GM19452 (cell line): ENCODE data around the gene ABCF2.

Source experiments
- ATAC-seq: cut with Tn5 transposase; IDR thresholded peaks from one replicate; pipeline ENCODE4 v1.9.1; 2021; ENCODE audit not compliant: unreplicated experiment

ABCF2 gene

GRCh38 chr7:151252961-151253711 is 26.1 kb upstream of the ABCF2 start:
- no peak for ATAC-seq

DNA sequence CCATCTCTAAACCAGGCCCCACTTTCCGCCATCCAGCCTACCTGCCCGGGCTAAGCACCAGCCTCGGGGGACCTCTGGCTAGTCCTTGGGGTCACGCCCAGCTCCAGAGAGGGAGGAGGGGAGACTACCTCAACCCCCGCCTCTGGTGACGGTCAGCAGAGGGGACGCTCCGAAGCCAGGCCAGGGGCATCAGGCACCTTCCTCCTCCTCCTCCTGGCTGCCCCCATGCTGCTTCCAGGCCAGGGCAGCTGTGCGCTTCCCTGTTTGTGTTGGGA is 25.5 kb upstream of the ABCF2 start:
- no peak for ATAC-seq

DNA sequence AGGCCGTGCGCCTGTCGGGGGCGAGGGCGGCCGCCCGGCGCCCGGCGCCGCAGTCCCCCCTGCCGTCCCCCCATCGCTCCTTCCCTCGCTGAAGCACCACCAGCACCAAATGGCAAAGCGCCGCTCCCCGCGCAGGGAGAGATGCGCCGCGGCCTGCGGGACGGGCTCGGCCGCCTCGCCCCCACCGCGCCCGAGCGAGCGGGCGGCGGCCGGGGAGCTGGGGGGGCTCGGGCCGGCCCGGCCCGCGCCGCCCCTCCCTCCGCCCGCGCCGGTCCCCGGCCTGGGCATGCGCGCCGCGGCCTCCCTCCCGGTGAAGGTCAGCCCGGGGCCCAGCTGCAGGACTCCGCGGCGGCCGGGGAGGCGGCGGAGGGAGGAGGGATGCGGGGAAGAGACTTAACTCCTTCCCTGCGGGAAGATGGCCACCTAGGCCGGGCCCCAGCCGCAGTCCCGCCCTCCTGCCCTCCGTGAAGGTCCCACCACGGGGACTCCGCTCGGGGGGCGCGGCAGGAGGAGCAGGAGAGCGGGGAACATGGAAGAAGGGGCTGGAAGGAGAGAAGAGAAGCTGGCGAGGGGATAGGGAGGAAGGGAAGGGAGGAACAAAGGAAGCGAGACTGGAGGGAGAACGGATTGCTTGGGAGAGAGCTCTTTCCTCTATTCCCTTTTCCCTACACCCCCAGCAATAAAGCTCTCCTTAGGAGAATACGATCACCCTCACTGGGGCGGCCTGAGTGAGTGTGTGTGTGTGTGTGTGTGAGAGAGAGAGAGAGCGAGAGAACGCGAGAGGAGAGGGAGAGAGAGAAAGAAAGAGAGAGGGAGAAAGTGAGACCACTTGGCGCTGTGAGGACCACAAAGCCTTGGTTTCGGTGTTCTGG is 24.9 kb upstream of the ABCF2 start:
- ATAC-seq = no peak

DNA sequence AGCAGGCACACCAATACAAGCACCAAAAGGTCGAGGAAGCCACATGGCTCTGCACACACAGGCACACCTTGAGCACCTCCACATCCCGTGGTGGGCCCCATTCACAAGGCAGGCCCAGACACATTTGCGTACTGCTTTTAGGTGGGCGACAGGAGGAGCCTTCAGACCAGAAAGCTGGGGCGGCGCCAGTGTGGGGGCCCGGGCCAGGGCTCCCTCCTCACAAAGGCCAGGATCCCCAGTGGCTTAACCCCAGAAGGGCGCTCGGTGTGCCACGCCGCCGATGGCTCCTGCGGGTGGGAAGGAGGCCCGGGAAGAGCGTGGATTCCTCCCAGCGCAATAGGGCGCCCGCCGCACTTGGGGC is 24.3 kb upstream of the ABCF2 start:
- no peak for ATAC-seq

DNA sequence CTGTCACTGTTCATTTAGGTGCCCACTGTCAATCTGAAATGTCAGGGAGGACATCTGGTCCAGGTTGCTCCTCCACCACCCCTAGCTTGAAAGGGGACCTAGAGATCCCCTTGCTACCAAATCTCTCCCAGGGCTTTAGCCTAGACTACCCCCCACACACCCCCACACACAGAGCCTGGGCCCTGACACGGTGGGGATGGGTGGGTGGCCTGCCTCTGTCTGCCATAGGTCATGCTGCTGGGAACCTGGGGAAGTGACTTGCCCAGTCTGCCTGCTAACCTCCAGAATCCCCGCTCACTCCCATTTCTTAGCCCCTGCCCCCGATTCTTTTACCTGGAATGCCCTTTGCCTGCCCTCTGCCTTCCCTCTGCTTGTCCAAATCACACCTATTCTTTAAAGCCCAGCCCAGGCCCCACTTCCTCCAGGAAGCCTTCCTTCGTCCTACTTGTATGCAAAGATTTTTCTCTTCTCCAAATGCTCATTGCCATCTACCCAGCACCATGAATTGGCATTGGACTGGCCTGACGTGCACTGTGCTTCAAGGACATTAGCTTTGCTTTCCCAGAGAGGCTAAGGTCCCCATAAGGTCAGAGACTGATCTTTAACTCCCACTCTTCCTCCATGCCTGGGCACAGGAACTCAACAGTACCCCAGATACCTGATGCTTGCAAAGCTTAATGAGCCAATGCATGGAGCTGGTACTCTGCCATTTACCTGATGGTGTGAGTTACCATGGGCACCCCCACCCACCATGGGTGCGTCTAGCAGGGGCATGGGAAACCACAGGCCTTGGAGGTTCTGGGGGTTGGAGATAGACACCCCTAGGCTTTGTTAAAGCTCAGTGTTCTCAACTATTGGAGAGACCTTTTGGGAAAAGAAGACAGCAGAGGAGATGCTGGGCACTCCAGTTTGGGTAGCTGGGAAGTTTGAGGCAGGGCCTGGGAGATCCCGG is 23.5 kb upstream of the ABCF2 start:
- no peak for ATAC-seq

DNA sequence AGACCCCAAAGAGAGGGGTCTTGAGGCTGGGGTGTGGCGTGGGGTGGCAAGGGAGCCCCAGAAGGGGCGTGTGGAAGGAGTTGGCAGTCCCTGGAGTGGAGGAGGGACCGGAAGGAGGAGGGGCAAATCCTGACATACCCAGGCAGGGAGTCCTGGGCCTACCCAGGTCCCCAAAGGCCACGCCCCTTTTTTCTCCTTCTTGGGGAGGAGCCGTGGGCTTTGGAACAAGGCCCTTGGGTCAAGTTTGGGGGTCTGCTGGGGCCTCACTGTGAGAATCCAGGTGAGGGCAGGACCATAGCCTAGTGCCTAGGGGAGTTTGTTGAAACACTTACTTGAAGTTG is 22.7 kb upstream of the ABCF2 start:
- ATAC-seq = no peak

DNA sequence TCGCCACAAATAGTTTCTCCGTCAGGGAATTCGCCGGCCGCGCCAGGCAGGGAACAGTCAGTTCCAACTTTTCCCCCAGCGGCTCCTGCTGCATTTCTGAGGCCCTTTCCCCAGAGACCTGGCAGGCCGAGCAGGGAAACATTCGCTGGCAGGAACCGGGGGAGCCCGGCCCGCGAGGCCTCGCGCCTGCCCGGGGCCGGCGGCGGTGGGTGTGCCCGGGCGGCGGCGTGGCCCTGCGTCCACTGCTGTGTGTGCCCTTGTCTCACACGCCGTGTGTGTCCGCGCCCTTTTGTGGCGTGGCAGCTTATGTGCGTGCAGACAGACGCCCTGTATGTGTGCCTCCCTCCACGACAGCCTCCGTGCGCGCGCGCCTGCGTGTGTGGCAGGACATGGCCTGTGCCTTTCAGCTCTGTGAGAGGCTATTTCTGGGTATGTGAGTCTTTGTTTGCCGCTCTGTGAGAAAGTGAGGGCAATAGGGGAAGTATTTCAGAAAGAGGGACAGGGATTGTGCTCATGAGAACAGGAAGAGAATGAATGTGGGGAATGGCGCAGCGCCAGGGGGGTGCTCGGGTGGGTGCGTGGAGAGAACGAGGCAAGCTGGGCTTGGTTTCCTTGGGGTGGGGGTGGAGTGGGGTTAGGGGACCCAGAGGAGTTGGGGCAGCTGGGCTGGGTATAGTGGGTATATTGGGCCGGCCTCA is 22.2 kb upstream of the ABCF2 start:
- no peak for ATAC-seq

DNA sequence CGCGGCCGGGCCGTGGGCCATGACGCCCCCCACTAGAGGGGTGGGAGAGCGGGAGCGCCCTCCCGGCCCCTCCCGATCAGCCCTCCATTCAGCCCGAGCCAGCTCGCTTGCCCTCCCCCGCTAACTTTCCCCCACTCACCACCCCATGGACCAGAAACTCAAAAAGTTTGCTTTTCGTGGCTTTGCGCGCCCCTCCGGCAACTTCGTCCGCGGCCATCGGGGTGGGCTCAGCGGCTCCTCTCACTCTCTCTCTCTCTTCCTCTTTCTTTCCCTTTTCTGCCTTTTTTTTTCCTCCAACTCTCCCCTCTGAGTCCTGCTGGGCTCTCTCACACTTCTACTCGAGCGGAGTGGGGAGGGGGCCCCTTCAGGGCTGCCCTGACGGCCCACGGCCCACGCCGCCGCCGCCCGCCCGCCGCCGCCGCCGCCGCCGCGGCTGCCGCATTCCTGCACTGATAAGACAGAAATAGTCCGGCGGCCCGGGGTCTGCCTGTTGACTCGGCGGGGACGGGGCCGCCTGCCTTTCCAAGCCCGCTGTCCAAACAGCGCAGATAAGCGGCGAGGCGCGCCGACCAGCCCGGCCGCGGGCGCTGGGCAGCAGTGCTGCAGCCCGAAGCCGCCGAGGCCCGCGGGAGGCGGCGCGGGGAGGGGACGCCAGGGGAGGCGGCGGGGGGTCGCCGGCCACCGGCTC is 21.5 kb upstream of the ABCF2 start, which contains the start of gene SMARCD3:
SMARCD3 (minus strand) TSS at position 349 of the 688 bp plus-strand sequence; CDS start at position 217, 132 bp downstream.
- no peak for ATAC-seq

DNA sequence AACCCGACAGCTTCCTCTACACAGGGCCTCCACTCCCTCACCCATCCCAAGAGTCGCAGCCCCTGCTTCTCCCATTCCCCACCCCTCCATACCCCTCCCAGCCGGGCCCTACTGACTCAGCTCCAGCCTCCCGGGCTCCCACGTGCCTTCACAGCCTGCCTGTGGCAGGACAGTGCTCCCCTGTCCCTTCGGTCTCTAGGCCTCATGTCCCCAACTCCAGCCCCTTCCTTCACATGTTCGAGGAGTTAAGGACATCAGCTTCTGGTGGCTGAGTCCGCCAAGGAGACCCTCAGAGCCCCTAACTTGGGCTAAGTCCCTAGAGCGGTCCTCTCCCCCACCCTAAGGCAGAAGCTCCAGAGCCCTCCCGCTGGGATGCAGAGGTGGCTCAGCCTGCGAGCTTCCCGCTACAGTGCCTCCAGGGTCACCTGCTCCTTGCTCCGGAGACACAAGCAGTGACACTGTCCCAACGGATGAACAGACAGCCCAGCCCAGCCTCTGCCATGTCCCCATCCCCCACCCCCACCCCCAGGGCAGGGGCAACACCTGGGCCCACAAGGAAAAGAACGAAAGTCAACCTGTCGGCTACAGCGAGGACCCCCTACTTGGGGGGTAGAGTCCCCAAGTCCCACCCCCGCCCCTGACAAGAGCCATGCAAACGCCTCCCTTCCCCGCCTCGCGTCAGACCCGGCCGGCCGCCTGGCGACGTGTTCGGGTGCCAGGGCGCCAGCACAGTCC is 20.8 kb upstream of the ABCF2 start:
- ATAC-seq = no peak

GRCh38 chr7:151246851-151247580 is 20.0 kb upstream of the ABCF2 start:
- ATAC-seq = no peak

DNA sequence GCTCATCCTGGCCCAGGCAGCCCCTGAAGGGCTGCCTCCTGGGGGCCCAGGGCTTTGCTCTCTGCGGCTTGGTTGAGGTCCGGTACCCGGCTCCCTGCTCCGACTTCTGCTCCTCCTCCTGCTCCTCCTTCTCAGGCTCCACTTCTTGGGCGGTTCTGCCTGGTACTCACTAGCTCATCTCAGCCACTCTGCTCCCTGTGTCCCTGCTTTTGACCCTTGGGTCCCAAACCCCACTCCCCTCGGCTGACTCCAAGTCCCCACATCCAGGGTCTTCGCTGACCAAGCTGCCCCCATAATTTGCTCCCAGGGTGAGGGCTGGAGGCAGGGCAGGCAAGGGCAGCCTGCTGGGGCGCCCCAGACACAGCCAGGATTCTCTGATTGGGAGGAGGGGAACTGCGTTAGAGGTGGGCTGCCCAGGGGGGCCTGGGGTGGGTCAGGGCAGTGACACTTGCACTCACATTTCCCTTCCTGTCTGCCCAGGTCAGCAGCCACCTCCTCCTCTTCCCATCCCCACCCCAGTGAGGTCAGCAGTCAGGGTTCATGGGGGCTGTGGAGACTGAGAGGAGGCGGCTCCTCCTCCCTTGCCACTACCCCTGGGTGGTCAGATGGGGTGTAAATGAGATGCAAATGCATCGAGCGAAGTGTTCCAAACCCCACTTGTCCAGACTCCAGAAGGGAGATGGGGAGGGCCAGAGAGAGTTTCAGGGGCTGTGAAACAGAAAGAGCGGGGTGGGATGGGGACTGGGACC is 19.3 kb upstream of the ABCF2 start:
- ATAC-seq = no peak

DNA sequence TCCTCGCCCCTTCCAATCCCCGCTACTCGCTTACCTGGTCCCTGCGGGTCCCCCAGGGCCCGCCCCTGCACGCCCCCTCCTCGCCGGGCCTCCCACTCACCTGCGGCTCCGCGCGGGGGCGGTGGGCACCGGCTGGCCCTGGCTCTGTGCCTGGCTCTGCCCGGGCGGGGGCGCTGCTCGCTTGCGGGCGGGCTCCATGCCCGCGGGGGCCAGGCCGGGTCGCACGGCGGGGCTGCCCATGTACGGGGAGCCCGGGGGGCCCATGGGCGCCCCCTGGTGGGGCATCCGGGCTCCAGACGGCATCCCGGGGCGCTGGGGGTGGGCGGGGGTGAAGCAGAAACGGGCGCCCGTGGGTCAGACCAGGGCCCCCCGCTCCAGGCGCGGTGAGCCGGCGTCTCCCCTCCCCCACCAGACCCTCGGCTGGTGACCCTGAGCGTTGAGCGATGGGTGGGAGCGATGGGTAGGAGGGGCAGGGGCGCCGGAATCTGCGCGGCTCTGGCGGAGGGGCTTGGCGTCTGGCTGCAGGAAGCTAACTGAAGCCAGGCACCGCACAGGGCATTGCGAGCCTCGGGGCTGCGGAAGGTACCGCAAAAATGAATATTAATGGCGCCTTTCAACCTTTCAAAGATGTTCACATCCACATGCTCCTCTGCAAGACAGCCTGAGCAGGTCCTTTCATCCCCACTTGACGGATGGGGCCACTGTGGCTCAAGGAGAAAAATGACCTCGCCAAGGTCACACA is 18.5 kb upstream of the ABCF2 start:
- ATAC-seq = no peak

DNA sequence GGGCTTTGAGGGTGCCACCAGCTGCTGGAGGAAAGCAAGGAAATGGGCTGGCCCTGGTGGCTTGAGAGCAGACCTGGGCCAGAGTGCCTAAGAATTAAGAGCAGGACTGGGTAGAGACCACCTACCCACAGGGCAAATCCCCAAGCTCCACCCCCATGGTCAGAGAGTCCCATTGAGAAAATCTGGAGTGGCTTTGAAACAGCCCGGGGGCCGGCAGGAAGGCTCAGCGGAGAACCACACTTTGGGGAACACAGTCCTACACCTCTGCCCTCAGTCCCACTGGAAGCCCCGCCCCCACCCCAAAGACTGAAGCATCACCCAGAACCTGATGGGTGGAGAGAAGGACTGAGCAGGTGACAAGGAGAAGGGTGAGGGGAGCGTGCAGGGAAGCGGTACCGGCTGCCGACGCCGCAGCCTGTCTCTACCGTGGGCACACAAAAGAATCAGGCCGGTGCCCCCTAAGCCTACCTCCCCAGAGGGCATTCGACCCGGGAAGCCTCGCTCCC is 17.9 kb upstream of the ABCF2 start:
- no peak for ATAC-seq

DNA sequence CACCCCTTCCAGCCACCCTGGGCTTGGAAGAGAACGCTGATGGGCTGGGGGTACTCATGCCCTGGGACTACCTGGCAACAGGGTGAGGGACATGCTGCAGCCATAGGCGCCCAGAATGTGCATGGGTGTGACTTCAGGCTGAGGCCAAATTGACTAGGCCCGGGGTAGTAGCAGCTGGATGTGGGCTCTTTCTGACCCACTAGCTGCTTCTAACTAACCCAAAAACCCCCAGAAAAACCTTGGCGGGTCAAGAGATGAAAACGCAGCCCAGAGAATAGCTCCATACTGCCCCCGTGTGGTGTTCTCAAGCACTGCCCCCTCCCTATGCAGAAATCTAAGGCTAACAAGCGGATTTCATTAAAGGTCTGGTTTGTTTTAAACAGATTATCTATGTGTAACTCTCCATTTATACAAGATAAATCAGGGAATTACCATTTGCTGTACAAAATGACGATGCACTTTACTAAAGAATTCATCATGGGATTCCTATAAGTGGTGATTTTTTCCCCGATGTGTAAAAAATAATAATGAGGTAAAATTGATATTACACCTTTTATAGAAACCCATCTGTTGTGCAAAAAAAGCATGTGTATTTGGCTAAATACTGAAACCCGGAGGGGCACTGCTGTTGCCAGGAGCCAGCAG is 17.3 kb upstream of the ABCF2 start:
- no peak for ATAC-seq

GRCh38 chr7:151243408-151244195 is 16.6 kb upstream of the ABCF2 start:
- ATAC-seq = no peak

GRCh38 chr7:151243045-151243349 is 16.0 kb upstream of the ABCF2 start:
- no peak for ATAC-seq
